HepG2 (cell line): ENCODE results near the gene GINS2. TPM values are rescaled to one million over a fixed set of nuclear protein-coding genes. Genes with fewer than 3 reads are reported as not detected.

Experiments
- BORCS8-MEF2B ChIP-seq: sonication (generic); formaldehyde crosslinking; IDR thresholded peaks from 2 replicates; pipeline ENCODE4 v1.8.0; 2022; ENCODE audit warnings: mild to moderate bottlenecking, missing genetic modification reagents
- HNF4G ChIP-seq, 2 experiments: sonication (generic) in 1 of 2; formaldehyde crosslinking in 1 of 2; IDR thresholded peaks; 2 replicates each; pipeline versions ENCODE4 v1.4.0 to v1.6.1; 2011 to 2020; ENCODE audit warnings: borderline replicate concordance in 2 of 2, low read depth in 2 of 2, mild to moderate bottlenecking in 2 of 2, low read length in 1 of 2, missing genetic modification reagents in 1 of 2, moderate library complexity in 1 of 2
- HNRNPK ChIP-seq: fragments of 200-400 bp; formaldehyde crosslinking; IDR thresholded peaks from 2 replicates; pipeline ENCODE4 v1.6.1; 2018; ENCODE audit warnings: low read length, low read depth, moderate library complexity, mild to moderate bottlenecking; ENCODE audit not compliant: poor library complexity, severe bottlenecking
- SSRP1 ChIP-seq: IDR thresholded peaks from 2 replicates; pipeline ENCODE4 v1.6.1; 2016; ENCODE audit warnings: control low read depth
- ZFP62 ChIP-seq: sonication (generic); formaldehyde crosslinking; IDR thresholded peaks from 2 replicates; pipeline ENCODE4 v1.4.0; 2020; ENCODE audit warnings: missing genetic modification reagents
- ZNF333 ChIP-seq: sonication (generic); formaldehyde crosslinking; IDR thresholded peaks from 2 replicates; pipeline ENCODE4 v1.4.0; 2020; ENCODE audit warnings: mild to moderate bottlenecking, missing genetic modification reagents, borderline replicate concordance
- ZNF678 ChIP-seq: sonication (generic); formaldehyde crosslinking; IDR thresholded peaks from 2 replicates; pipeline ENCODE4 v1.4.0; 2020; ENCODE audit warnings: mild to moderate bottlenecking, missing genetic modification reagents
- ZNF839 ChIP-seq: sonication (generic); formaldehyde crosslinking; IDR thresholded peaks from 2 replicates; pipeline ENCODE4 v1.4.0; 2020; ENCODE audit warnings: missing genetic modification reagents, mild to moderate bottlenecking, borderline replicate concordance
- ZSCAN31 ChIP-seq: sonication (generic); formaldehyde crosslinking; IDR thresholded peaks from 2 replicates; pipeline ENCODE4 v1.5.0; 2020; ENCODE audit warnings: low read depth, mild to moderate bottlenecking, missing genetic modification reagents
- polyA plus RNA-seq, 8 experiments: library from polyadenylated mRNA; depleted of rRNA in 3 of 8; stranded (reverse) in 7 of 8; unstranded in 1 of 8; fragments of >200 nt; fragmentation: Illumina TruSeq in 4 of 8; extraction: Trizol in 4 of 8; gene quantifications; 2 replicates each; pipeline versions ENCODE4 v1.2.1 to v1.2.3, GENCODE V29; 2011 to 2016; ENCODE audit warnings: low read depth in 4 of 8, missing spikeins in 1 of 8, mixed read lengths in 1 of 8; ENCODE audit not compliant: insufficient read depth in 1 of 8
- total RNA-seq, 5 experiments: library from RNA; depleted of rRNA; stranded (reverse); fragments of >200 nt; fragmentation: Illumina TruSeq; extraction: Trizol; gene quantifications; 2 replicates each; pipeline ENCODE4 v1.2.3, GENCODE V29; 2016; ENCODE audit warnings: low read depth in 1 of 5
- TF ChIP-seq, protein P1 (sequence below): IDR thresholded peaks from 2 replicates; pipeline ENCODE4 v1.6.1; 2016; ENCODE audit warnings: low read depth, missing genetic modification reagents, missing compliant biosample characterization
- TF ChIP-seq, protein P2 (sequence below): sonication (generic); formaldehyde crosslinking; IDR thresholded peaks from 2 replicates; pipeline ENCODE4 v1.8.0; 2022; ENCODE audit warnings: missing genetic modification reagents, low read depth, mild to moderate bottlenecking, borderline replicate concordance

Gene GINS2
- total and polyA plus RNA-seq, 2 of the 13 experiments (the other 11 are each of a cell fraction or from before 2014, with no cell fraction given) = 10.6 to 48.3 TPM

DNA sequence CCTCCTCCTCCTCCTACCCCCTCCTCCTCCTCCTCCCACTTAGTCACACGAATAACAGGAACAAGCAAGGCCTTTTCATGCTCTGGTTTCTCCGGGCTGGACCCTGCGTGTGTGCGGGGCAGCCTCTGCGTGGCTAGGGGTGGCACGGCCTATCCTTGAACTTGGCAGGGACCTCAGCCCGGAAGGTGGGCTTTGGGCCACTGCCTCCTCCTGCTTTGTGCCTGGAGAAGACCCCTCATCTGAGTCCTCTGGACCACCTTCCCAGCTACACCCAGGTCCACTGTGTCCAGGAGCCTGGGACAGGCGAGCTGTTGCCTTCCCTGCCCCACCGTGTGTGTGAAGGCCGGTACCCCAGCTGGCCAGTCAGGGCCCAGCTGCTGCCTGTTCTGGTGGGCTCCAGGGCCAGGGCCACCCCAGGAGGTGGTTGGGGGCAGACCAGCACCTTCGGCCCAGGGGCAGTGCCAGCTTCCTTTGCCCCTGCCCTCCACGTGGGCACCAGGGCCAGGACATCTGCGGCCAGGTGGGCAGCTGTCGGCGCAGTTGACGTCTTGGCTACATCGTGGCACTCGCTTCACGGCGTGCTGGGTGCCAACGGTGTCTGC, 35.4 kb downstream of the GINS2 start (continued):
- TF ChIP-seq, protein P1, sequence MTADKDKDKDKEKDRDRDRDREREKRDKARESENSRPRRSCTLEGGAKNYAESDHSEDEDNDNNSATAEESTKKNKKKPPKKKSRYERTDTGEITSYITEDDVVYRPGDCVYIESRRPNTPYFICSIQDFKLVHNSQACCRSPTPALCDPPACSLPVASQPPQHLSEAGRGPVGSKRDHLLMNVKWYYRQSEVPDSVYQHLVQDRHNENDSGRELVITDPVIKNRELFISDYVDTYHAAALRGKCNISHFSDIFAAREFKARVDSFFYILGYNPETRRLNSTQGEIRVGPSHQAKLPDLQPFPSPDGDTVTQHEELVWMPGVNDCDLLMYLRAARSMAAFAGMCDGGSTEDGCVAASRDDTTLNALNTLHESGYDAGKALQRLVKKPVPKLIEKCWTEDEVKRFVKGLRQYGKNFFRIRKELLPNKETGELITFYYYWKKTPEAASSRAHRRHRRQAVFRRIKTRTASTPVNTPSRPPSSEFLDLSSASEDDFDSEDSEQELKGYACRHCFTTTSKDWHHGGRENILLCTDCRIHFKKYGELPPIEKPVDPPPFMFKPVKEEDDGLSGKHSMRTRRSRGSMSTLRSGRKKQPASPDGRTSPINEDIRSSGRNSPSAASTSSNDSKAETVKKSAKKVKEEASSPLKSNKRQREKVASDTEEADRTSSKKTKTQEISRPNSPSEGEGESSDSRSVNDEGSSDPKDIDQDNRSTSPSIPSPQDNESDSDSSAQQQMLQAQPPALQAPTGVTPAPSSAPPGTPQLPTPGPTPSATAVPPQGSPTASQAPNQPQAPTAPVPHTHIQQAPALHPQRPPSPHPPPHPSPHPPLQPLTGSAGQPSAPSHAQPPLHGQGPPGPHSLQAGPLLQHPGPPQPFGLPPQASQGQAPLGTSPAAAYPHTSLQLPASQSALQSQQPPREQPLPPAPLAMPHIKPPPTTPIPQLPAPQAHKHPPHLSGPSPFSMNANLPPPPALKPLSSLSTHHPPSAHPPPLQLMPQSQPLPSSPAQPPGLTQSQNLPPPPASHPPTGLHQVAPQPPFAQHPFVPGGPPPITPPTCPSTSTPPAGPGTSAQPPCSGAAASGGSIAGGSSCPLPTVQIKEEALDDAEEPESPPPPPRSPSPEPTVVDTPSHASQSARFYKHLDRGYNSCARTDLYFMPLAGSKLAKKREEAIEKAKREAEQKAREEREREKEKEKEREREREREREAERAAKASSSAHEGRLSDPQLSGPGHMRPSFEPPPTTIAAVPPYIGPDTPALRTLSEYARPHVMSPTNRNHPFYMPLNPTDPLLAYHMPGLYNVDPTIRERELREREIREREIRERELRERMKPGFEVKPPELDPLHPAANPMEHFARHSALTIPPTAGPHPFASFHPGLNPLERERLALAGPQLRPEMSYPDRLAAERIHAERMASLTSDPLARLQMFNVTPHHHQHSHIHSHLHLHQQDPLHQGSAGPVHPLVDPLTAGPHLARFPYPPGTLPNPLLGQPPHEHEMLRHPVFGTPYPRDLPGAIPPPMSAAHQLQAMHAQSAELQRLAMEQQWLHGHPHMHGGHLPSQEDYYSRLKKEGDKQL (CRISPR knock-in tag) = no peak
- TF ChIP-seq ZNF333 (CRISPR knock-in tag) = no peak
- no peak for TF ChIP-seq SSRP1 (CRISPR knock-in tag)
- no peak for TF ChIP-seq BORCS8-MEF2B (CRISPR knock-in tag)
- no peak for TF ChIP-seq ZNF678 (CRISPR knock-in tag)
- peak; percentile 97 for TF ChIP-seq HNRNPK
- TF ChIP-seq, protein P2, sequence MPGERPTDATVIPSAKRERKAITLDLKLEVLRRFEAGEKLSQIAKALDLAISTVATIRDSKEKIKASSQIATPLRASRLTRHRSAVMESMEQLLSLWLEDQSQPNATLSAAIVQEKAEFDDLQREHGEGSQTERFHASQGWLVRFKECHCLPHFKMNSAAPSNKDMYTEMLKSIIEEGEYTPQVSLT (CRISPR knock-in tag) = no peak
- TF ChIP-seq HNF4G (IDR thresholded peaks at IDR 0.05; ENCODE audit: borderline replicate concordance, low read depth, low read length) = no peak
- no peak for TF ChIP-seq HNF4G (CRISPR knock-in tag; IDR thresholded peaks at IDR 0.05; ENCODE audit: borderline replicate concordance, low read depth)
- no peak for TF ChIP-seq ZFP62 (CRISPR knock-in tag)
- TF ChIP-seq ZSCAN31 (CRISPR knock-in tag) = no peak
- TF ChIP-seq ZNF839 (CRISPR knock-in tag) = 0 out of 2 replicates have a peak, but pooled peaks have one; percentile 36
